ENCODE measurements around the gene FUS.
"Not testable (repeated sequence)": the region's sequence is repeated elsewhere in the genome, so short reads cannot be mapped to it uniquely, and the experiment has no call there.

The FUS gene

DNA sequence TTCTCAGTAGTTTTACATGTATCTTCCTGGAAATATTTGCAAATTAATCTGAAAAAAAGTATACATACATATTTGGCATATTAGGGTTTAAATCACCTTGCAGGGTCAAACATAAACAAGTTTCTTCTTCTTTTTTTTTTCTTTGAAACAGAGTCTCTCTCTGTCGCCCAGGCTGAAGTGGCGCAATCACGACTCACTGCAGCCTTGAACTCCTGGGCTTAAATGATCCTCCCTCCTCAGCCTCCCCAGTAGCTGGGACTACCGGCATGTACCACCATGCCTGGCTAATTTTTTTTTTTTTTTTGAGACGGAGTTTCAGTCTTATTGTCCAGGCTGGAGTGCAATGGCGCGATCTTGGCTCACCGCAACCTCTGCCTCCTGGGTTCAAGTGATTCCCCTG is 12.6 kb upstream of the FUS start:
- Mint-ChIP-seq H3K27ac (no peak overlapping the region), H3K4me3 (no peak overlapping the region), H3K4me1 (ENCODE audit: low read depth) (no peaks in the 10 kb centered on the region), H3K27me3 (no peaks in the 10 kb centered on the region), H3K9me3 (ENCODE audit: low read depth) (no peaks in the 10 kb centered on the region), H3K36me3 (no peaks in the 10 kb centered on the region)

DNA sequence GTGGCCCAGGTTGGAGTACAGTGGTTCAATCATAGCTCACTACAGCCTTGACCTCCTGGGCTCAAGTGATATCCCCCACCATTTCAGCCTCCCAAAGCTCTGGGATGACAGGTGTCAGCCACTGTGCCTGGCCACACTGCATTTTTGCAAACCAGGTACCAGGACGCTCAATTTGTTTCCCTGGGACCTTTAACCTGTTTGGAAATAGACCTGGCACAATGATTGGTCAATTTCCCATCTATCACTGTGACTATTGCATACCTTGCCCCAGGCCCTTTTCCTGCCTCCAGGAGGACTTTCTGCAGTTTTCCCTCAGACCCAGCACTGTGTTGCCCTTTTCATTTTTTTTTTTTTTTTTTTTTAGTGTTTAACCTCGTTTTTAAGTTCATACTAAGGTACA is 11.1 kb upstream of the FUS start:
- Mint-ChIP-seq H3K36me3 (no peaks in the 10 kb centered on the region), H3K4me1 (ENCODE audit: low read depth) (no peaks in the 10 kb centered on the region), H3K27me3 (no peaks in the 10 kb centered on the region), H3K9me3 (ENCODE audit: low read depth) (no peaks in the 10 kb centered on the region), H3K4me3 (no peak overlapping the region), H3K27ac (no peak overlapping the region)

DNA sequence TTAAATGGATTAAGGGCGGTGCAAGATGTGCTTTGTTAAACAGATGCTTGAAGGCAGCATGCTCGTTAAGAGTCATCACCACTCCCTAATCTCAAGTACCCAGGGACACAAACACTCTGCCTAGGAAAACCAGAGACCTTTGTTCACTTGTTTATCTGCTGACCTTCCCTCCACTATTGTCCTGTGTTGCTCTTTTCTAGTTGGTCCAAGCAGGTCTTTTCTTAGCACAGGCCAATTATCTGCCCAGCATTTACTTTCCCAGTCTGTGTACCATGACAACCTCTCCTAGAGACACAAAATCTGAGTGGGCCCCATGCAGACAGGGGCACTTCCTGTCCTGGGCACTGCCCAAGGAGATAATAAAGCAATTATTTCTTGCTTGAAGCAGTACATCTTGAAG is 9.9 kb upstream of the FUS start:
- H3K36me3 Mint-ChIP-seq; H3K27ac Mint-ChIP-seq; H3K9me3 Mint-ChIP-seq (ENCODE audit: low read depth); H3K27me3 Mint-ChIP-seq; H3K4me1 Mint-ChIP-seq (ENCODE audit: low read depth); H3K4me3 Mint-ChIP-seq: not testable (repeated sequence)

DNA sequence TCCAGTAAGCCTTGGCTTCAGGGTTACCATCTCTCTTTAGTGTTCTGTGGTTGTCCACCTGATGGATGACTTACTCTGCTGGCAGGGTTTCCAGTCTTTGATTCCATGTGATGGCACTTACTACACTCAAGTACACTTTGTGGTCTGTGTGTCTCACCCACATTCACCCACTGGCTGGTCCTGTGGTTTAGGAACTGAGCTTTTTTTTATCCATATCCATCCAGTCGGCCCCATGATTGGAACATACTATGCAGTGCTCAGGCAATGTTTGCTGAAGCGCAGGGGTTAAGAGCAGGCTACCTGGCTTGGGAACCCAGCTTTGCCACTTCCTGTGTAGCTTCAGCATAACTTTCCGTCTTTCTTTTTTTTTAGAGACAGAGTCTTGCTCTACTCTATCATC is 2.8 kb upstream of the FUS start:
- Mint-ChIP-seq H3K36me3 (peaks cover 8% of the 10 kb centered on the region), H3K4me3 (peak overlapping the region; percentile 77), H3K27me3 (no peaks in the 10 kb centered on the region), H3K4me1 (ENCODE audit: low read depth) (peaks cover 28% of the 10 kb centered on the region), H3K9me3 (ENCODE audit: low read depth) (no peaks in the 10 kb centered on the region), H3K27ac (peak overlapping the region; percentile 81)

DNA sequence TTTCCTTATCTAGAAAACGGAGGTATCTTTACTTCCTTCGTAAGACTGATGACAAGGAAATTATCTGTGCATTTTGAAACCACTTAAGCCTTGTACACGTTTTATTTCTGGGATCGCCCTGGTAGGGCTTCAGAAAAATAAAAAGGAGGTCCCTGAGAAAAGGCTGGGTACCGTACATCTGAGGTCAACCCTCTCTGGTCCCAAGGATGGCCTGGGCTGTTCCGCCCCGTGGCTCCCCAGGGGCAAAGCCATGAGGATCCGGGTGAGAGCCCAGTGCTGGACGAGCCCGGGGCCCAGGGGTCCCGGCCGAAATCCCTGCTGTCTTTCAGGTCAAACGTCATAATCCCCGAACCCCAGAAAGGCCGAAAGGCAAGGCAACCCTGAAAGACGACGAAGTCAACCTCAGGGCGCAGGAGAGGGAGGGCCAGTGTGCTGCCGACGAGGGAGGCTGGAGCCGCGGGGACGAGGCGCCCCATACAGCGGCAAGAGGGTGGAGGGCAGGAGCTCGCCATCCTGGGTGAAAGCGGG is 656 bp upstream of the FUS start:
- H3K27ac Mint-ChIP-seq: peak overlapping the region; percentile 100
- H3K27me3 Mint-ChIP-seq: no peaks in the 10 kb centered on the region
- no peaks in the 10 kb centered on the region for H3K9me3 Mint-ChIP-seq (ENCODE audit: low read depth)
- peak overlapping the region; percentile 99 for H3K4me3 Mint-ChIP-seq
- peaks cover 17% of the 10 kb centered on the region for H3K36me3 Mint-ChIP-seq
- H3K4me1 Mint-ChIP-seq (ENCODE audit: low read depth): peaks cover 49% of the 10 kb centered on the region

DNA sequence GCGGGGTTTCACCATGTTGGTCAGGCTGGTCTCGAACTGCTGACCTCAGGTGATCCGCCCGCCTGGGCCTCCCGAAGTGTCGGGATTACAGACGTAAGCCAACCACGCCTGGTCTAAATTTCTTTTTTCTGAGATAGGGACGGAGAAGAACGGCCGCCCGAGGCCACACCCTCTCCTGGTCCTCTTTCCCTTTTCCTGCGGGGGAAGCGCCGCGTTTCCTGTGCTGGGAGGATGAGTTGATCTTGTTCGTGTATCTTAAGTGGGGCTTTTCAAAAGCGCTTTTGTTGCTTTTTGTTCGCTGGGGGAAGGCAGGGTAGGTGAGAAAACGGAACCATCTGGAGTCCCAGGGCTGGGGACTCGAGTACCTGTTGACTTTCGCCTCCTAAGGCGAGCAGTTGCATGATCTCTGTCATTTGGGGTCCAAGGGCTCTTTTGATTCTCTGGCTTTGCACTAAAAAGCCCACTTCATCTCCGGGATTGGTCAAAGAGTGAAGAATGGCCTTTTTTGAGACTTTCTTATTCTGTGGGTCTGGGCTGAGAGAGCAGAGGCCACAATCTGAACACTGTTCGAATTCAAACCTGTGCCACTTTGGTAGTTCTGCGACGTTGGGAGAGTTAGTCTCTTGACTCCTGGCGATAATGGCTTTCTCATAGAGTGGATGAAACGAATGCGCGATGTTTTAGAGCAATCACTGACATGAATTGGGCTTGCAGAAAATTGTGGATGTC is 1.3 kb downstream of the FUS start:
- Mint-ChIP-seq H3K4me3 (peak overlapping the region; percentile 99), H3K27ac (peak overlapping the region; percentile 100), H3K27me3 (no peaks in the 10 kb centered on the region), H3K36me3 (peaks cover 26% of the 10 kb centered on the region), H3K4me1 (ENCODE audit: low read depth) (peaks cover 65% of the 10 kb centered on the region), H3K9me3 (ENCODE audit: low read depth) (no peaks in the 10 kb centered on the region)

DNA sequence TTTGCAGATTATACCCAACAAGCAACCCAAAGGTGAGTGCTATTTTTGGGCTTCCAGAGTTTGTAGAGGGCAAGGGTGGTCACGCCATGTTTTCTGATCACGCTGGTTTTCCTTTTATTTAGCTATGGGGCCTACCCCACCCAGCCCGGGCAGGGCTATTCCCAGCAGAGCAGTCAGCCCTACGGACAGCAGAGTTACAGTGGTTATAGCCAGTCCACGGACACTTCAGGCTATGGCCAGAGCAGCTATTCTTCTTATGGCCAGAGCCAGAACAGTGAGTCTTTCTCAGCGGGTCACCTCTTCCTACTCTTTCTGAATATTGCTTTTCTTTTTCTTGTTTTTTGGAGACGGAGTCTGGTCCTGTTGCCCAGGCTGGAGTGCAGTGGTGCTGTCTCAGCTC is 2.5 kb downstream of the FUS start:
- peaks cover 26% of the 10 kb centered on the region for H3K36me3 Mint-ChIP-seq
- no peaks in the 10 kb centered on the region for H3K27me3 Mint-ChIP-seq
- H3K27ac Mint-ChIP-seq: peak overlapping the region; percentile 100
- H3K4me3 Mint-ChIP-seq: peak overlapping the region; percentile 99
- H3K4me1 Mint-ChIP-seq (ENCODE audit: low read depth): peaks cover 68% of the 10 kb centered on the region
- no peaks in the 10 kb centered on the region for H3K9me3 Mint-ChIP-seq (ENCODE audit: low read depth)

DNA sequence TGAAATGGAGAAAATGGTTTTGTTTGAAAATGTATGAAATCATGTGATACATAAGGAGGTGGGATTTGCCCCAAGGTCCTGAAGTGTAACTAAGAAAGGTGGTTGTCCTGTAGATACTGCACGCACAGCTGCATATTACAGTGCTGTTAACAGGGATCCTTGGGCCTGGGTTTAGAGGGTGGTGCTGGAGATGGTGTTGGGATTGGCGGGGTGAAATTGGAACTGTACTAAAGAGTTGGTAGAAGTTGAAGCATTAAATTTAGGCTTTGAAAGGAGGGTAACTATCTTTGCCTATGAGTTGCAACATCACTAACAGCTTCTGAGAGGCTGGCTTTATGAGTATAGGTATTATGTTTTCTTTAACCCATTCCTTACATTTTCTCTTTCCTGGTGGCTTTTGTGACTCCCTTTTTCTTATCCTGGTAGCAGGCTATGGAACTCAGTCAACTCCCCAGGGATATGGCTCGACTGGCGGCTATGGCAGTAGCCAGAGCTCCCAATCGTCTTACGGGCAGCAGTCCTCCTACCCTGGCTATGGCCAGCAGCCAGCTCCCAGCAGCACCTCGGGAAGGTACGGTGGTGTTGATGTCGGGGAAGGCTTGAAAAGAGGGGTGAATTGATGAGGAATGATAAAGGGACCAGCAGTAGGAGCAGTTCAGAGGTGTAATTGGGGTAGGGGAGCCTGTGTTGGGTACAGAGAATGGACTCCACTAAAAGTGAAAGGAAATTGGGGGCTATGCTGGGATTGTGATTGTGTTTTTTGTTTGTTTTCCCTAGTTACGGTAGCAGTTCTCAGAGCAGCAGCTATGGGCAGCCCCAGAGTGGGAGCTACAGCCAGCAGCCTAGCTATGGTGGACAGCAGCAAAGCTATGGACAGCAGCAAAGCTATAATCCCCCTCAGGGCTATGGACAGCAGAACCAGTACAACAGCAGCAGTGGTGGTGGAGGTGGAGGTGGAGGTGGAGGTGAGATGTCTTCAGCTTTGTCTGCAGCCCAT is 3.8 kb downstream of the FUS start:
- Mint-ChIP-seq H3K27me3 (no peaks in the 10 kb centered on the region), H3K27ac (peak overlapping the region; percentile 88), H3K9me3 (ENCODE audit: low read depth) (no peaks in the 10 kb centered on the region), H3K4me1 (ENCODE audit: low read depth) (peaks cover 72% of the 10 kb centered on the region), H3K4me3 (peak overlapping the region; percentile 99), H3K36me3 (peaks cover 27% of the 10 kb centered on the region)

DNA sequence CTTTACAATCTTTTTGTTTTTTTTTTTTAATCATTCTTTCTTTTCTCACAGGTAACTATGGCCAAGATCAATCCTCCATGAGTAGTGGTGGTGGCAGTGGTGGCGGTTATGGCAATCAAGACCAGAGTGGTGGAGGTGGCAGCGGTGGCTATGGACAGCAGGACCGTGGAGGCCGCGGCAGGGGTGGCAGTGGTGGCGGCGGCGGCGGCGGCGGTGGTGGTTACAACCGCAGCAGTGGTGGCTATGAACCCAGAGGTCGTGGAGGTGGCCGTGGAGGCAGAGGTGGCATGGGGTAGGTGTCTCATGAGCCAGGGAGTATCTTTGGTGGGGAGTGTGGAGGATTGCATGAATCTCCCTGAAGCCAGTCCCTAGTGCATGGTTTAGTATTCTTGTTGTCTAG is 4.9 kb downstream of the FUS start:
- Mint-ChIP-seq H3K9me3 (ENCODE audit: low read depth) (no peaks in the 10 kb centered on the region), H3K36me3 (peaks cover 27% of the 10 kb centered on the region), H3K27me3 (no peaks in the 10 kb centered on the region), H3K4me1 (ENCODE audit: low read depth) (peaks cover 77% of the 10 kb centered on the region), H3K27ac (peak overlapping the region; percentile 82), H3K4me3 (peak overlapping the region; percentile 84)

DNA sequence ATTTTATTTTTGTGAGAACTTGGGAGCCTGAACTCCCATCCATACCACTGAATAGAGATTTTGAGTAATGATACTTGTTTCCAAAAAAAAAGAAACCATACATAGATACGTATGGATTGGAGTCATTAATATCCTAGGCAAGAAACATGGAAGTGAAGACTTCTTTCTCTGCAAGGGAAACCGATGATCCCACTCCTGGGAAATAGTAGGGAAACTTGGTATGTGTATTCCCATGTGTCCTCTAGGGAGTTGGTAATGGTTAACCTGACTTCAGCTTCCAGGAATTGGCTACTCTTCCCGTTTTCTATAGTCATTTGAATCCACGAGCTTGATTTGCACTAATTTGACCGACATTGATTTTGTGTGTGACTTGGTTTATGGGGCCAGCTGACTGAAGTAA is 5.4 kb downstream of the FUS start:
- H3K27ac Mint-ChIP-seq: peak overlapping the region; percentile 86
- no peaks in the 10 kb centered on the region for H3K27me3 Mint-ChIP-seq
- no peaks in the 10 kb centered on the region for H3K9me3 Mint-ChIP-seq (ENCODE audit: low read depth)
- H3K36me3 Mint-ChIP-seq: peaks cover 27% of the 10 kb centered on the region
- H3K4me1 Mint-ChIP-seq (ENCODE audit: low read depth): peaks cover 80% of the 10 kb centered on the region
- peak overlapping the region; percentile 84 for H3K4me3 Mint-ChIP-seq

DNA sequence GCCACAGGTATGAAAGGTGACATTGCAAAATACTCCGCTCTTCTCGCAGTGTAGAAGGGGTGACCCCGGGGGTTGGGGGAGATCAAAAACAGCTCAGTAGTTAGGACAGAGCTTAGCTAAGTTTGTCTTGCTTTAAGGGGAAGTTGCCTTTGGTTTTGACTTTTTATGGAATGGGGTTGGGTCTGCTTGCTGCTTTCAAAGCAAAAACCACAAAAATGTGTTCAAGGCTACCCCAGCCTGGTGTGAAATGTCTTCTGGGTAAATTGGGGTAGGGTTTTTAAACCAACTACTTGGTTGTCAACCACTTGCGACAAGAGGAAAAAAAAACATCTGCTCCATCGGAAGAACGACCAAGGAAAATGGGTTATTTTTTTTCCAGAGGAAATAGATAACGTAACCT is 6.2 kb downstream of the FUS start:
- Mint-ChIP-seq H3K9me3 (ENCODE audit: low read depth) (no peaks in the 10 kb centered on the region), H3K4me1 (ENCODE audit: low read depth) (peaks cover 87% of the 10 kb centered on the region), H3K36me3 (peaks cover 29% of the 10 kb centered on the region), H3K27ac (peak overlapping the region; percentile 86), H3K4me3 (peak overlapping the region; percentile 84), H3K27me3 (no peaks in the 10 kb centered on the region)

DNA sequence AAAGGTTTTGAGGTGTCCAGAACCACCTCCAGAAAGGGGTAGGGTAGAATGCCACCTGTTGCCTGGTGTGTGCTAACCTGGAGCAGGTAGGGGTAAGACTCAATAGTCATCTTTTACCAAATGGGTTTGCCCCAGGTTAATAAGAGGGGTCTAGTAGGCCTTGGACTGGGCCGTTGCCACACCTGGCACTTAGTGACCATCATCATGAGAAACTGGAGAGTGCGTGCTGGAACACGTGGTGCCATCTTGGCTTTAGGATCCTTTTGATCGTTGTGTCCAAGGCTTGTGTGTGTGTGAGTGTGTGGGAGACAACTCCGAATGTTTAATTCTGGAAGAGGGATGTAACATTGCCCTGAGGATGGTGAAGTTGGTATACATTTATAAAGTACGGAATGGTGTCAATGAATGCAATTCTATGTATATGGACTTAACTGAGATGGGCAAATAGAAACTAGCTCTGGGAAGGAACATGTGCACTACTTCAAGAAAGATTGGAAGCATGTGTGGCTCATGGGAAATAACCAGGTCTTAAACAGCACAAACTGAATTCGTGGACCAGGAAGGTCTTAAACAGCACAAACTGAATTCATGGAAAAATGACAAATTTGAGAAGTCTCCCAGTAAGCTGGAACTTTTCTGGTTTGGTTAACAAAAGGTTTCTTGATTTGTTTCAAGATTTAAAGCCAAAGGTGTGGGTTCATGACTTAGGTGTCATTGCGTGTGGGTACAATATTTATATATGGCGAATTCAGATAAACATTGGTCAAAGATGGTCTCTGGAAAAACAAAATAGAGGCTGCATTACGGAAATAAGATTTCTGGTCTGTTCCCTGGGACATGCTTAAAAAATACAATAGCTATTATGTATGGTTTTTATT is 7.2 kb downstream of the FUS start:
- Mint-ChIP-seq H3K4me3 (peak overlapping the region; percentile 84), H3K4me1 (ENCODE audit: low read depth) (peaks cover 91% of the 10 kb centered on the region), H3K36me3 (peaks cover 28% of the 10 kb centered on the region), H3K27ac (peak overlapping the region; percentile 86), H3K27me3 (no peaks in the 10 kb centered on the region), H3K9me3 (ENCODE audit: low read depth) (no peaks in the 10 kb centered on the region)

DNA sequence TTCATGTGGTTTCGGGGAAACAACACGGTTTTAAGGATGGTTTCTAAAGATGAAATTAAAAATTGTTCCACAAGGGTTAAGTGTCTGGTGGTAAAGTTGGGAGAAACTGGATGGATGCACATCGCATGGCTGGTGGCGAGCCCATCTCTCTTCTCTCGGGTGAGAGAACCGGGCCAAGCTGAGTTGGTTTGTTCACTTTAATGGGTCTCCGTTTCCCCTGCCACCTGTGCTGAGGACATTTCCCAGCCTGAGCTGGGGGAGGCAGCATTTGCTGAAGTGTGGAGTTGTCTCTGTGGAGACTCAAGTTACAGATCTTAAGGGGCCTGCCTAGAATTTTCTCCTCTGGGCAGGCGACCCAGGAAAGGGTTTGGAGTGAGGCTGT is 7.9 kb downstream of the FUS start:
- H3K9me3 Mint-ChIP-seq (ENCODE audit: low read depth): no peaks in the 10 kb centered on the region
- H3K4me3 Mint-ChIP-seq: peak overlapping the region; percentile 84
- H3K27ac Mint-ChIP-seq: peak overlapping the region; percentile 86
- H3K27me3 Mint-ChIP-seq: no peaks in the 10 kb centered on the region
- peaks cover 23% of the 10 kb centered on the region for H3K36me3 Mint-ChIP-seq
- peaks cover 85% of the 10 kb centered on the region for H3K4me1 Mint-ChIP-seq (ENCODE audit: low read depth)
